Activated CD4-positive, alpha-beta T cell treated with anti-CD3 and anti-CD28 coated beads, Interleukin-2, amount 50 U/mL, for 4 hours (primary cell): ENCODE data around the gene KIAA0753.

ENCODE experiments used
- DNase-seq, 2 experiments: peaks; one replicate each; pipeline ENCODE4 v3.0.0-alpha.2; 2020

The KIAA0753 gene

DNA sequence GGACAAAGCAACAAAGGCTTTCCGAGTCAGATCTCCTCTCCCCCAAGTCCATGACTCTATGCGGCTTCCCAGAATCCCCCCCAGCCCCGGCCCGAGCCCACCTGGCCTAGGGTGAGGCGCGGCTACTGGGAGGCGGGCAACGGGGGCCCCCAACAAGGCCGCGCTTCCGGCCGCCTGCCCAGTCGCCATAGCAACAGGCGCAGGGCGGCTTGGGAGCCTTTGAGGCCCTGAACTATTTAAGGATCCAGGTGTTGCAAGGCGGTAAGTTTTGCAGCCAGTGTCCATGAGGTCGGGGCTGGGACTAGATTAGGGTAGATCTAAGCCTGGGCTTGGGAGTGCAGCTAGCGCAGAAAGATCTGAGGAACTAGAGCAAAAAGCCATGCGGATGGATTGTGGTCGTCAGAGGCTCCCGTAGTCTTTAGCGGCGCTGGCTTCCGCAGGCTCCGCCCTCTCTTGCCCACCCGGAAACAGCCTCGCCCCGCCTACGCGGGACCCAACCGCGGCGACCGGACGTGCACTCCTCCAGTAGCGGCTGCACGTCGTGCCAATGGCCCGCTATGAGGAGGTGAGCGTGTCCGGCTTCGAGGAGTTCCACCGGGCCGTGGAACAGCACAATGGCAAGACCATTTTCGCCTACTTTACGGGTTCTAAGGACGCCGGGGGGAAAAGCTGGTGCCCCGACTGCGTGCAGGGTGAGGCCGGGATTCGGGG, at the start of gene KIAA0753, which contains the start of gene TXNDC17:
Gene KIAA0753 (minus strand): TSS at position 176 of the 711 bp plus-strand sequence. CDS start 5,608 bp downstream, outside the sequence.
Gene TXNDC17 (plus strand): TSS at position 525 of the 711 bp plus-strand sequence. CDS start 23 bp downstream, at position 548.
- peak; percentile 78 to 80 for DNase-seq

DNA sequence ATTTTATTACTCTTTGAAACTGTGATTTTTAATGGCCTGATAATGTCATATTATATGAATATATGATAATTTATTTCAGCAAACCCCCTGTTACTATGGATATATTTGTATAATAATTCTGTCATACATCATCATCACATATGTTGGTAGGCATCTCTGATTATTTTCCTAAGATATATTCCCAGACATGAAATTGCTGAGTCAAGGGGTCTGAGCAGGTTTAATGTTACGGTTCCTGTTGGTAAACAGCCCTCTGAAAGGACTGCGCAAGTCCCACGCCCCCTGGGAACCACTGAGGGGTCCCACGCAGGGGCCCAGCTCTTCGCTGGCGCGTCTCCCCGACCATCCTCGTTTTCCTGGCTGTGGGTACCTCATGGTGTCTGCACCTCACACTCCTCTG, 48.4 kb upstream of the KIAA0753 start:
- DNase-seq: no peak

DNA sequence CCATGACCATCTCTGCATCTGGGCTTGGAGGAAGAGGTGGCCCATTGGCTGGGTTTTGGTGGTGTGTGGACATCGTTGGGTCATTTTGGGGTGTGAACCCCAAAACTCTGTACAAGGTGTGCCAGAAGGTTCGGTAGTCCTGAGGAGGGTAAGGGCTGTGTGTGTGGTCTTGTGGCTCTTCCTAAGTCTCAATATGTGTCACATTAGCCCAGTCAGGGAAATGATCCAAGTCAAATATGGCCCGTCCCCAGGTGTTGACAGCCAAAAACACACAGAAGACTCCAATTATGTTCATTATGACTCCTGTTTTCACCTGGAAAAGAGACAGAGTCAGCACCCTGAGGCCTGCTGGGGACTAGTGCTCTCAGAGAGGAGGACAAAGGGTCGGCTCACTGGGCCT, 45.5 kb upstream of the KIAA0753 start:
- DNase-seq: no peak

DNA sequence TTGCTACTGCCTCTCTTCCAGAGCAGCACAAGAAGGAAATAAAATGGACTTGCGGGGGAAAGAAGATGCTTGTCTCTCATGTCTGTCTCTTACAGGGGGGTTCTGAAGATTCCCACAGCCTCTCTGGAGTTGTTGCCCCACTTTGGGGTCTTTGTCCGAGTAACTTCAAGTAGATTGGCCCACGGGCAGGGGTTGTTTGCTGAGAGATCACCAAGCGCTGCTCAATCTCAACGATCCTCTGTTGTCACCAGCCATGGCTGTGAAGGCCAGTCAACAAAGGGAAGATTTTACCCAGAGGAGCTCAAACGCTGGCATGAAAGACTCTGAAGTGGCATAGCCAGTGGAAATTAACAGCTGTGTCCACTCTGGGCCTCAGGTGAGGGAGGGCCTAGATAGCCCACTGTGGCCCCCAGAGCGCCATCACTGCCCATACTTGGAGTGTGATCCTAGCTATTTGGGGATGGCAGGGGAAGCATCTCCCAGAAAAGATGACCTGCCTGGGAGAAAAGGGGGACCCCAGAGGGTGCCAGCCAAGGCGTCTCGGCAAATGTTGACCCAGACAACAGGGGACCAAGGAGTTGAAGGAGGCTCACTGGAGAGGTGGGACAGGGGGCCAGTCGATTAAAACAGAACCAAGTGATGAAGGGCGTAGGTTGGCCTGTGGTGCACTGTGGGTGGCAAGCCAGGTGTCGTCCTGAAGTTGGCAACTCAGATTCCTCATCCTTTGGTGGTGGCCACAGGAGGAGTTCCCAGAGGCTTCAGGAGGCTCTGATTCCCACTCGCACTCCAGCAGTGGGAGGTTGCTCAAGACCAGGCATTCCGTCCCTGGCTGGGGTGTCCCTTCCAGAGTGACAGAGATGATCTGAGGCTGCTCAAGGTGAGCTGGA, 44.6 kb upstream of the KIAA0753 start:
- DNase-seq: no peak

DNA sequence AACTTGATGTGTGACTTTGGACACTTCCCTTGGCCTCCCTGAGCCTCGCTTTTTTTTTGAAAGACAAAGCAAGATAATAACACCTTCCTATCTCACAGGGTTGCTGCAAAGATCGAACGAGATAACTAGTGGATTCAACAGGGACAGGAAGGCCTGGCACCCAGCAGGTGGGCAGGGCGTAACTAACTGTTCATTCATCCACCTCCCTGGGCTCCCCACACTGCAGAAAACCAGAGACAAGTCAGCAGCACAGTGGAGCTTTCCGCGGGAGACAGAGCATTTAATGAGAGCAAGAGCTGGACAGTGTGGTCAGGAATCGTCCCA, 43.9 kb upstream of the KIAA0753 start:
- no peak for DNase-seq

DNA sequence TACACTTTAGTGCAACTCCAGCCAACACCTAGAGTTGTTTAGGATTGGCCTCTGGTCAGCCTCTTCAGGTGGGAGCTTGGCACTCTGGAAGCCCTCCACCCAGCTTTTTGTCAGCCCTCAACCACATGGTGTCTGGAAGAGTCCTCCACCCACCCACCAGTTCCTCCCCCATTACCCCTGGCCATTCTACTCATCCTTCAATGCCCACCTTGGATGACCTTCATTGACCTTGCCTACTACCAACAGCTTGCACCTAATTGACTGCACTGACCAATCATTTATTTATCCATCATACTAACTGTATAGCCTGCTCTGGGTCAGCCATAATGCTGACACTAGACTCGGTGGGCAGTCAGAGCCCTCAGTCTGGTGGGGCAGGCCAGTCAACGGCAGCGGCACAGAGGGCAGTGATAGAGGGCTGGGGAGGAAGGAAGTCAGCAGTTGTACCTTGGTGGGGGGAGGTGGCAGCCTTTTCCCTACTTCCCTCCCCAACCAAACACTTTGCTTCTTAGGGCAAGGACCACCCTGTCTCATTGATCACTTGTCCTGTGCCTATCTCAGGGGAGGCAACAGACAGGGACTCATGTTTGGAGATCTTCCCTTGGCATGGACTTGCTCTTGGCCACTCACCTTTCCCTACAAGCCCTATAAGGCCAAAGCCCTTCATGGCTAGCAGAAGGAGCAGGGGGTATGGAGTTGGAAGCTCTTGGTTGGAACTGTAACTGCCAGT, 43.4 kb upstream of the KIAA0753 start:
- no peak for DNase-seq

DNA sequence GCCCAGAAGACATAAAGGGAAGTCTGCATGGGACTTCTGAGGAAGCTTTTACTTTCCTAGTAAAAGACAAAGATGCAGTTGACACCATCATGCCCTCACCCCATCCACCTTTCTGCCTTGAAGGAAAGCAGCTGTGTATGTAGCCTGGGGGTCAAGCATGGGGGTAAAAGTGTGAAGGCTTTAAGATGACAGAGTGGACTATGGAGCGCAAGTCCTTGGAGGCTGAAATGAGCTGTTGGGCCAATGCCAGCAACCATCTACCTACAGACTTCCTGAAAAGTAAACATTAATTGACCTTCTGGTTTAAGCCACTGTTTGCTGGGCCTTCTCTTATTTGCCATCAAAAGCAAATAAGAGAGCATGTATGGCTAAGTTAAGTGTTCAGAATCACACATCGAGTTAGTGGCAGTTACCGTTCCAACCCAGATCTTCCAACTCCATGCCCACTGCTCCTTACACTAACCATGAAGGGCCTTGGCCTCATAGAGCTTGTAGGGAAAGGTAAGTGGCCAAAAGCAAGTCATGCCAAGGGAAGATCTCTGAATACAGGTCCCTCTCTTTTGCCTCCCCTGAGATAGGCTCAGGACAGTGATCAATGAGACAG, 42.7 kb upstream of the KIAA0753 start:
- DNase-seq: no peak

DNA sequence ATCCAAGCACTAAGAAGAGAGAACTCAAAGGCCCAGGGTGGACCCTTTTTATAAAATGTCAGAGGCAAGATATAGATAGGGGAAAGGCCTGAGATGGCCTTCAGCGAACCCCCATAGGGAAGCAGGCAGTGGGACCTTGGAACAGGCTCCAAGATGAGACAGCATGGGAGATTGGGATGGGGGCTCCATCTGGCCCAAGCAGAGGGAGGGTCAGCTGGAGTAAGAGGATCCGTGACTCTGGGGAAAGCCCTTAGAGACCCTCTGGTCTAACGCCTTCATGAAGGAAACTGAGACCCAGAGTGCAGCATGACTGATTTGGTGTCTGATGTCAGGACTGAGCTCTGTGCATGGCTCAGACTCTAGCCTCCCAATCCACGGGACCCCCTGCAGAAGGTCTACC, 41.8 kb upstream of the KIAA0753 start:
- no peak for DNase-seq

DNA sequence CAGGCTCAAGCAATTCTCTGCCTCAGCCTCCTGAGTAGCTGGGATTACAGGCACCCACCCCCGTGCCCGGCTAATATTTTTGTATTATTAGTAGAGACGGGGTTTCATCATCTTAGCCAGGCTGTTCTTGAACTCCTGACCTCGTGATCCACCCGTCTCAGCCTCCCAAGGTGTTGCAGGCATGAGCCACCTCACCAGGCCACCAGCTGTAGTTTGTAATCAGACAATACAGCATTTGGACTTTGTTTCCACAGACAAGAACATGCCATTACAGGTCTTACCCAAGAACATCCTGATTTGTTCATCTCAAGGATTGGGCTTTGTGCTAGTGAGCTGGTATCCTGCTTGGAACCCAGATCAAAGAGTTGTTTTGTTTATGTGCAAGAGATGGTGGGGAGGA, 41.2 kb upstream of the KIAA0753 start:
- no peak for DNase-seq

DNA sequence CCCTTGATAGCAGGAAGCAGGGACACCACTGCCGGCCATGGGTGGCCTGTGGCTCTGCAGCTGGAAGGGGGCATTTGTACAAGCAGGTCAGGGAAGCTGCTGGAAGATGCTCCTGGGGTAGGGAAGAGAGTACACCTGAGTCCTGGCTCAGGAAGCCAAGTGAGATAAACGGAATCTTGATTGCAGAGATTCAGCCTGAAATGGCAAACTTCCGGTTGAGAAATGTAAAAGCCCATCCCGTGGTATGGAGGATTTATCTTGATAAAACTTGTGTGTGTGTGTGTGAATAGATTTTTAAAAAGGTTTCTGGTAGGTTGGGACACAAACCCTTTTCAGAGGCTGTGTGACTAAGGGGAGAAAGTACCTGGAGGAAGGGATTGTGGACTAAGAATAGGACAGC, 40.7 kb upstream of the KIAA0753 start:
- DNase-seq: no peak

DNA sequence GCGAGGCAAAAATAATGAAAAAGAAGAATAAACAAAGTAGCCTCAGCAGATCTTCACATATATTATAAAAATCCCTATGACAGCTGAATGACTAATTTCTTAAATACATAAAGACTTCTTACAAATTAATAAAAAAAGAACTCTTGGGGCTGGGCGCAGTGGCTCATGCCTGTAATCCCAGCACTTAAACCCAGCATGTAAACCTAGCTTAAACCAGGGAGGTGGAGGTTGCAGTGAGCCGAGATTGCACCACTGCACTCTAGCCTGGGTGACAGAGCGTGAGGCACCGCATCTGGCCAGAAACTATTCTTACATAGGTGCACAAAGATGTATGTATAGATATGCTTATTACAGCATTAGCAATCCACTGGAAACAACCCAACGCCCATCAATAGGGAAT, 38.7 kb upstream of the KIAA0753 start:
- no peak for DNase-seq

DNA sequence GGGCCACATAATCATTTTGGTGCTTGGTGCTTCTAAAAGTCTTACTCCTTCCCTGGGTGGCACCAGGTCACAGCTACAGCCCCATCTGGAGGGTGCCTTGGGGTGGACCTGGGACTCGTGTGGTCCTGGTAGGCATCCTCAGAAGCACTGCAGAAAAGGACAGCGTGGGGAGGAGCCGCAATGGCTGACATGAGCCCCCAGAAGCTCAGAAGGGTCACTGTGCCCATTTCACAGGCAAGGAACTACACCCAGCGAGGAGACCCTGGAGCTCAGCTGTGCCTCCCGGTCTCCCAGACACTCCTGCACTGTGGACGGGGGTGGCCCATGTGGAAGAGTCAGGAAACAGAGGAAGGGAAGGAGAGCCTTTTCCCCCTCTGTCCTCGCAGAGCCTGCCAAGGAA, 37.4 kb upstream of the KIAA0753 start:
- DNase-seq: no peak

DNA sequence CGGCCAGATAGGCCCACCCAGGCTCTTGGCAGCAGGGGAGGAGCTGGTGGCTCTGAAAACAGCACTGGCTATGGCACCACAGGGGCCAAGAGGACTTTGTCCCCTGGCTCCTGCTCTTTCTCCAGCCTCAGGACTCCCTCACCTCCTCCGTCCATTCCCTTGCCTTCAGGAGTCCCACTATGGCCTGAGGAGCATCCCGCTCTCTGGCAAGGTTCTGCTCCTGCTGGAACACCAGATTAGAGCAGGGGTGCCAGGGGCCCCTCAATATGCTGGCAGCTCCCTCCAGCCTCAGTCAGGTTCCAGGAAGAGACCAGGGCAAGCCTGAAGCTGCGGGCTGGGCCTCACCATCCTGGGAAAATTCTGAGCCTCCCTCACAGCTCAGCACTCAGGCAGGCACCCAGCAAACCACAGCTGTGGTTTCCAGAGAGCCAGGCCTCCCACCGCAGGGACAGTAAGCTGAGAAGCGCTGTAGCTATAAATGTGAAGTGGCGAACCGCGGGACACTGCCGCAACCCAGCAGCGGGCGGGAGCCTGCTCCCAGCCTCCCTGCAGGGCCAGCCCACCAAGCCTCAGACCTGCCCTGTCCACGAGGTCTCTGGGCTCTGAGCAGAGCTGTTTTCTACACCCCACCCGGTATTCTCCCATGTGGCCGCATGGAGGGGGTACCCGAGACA, 36.8 kb upstream of the KIAA0753 start:
- DNase-seq: no peak

DNA sequence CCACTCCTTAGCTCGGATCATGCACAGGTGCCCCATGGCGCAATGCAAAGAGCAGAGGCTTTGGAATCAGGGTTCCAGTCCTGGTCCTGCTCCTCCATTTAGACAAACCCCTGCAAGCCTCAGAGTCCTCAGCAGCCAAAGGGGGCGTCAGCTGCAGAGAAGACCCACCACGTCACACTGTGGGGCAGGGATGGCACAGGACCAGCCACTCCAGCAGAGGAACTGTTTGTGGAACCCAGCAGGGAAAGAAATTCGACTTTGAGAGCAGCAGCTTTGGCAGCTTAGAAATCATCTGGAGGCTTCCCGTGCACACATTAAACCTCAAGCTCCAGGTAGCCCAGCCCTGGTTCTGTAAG, 36.3 kb upstream of the KIAA0753 start:
- DNase-seq: no peak

DNA sequence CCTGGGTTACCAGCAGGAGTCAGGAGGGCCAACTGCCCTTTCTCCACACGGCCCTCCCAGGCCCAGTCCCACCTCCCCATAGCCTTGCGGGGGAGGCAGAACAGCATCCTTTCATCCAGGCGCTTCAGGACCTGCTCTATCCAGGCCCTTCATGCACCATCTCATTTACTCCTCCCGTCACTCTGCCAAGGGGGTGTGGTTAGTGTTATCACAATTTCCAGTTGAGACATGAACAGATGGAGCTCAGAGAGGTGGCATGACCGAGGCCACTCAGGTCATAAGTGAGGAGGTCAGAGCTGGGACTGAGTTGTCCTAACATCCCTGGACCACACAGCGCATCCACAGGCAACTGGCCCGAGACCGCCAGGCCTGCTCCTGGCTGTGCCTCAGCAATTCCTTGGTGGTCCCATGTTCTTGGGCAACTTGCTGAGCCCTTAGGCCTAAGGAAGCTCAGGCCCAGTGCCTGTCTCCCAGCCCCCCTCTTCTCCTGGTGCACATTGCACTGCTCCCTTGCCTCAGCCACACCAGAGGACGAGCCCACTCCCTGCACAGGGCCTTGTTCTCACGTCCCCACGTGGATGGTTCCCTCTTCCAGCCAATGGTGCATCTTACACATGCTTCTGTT, 34.8 kb upstream of the KIAA0753 start:
- DNase-seq: no peak

DNA sequence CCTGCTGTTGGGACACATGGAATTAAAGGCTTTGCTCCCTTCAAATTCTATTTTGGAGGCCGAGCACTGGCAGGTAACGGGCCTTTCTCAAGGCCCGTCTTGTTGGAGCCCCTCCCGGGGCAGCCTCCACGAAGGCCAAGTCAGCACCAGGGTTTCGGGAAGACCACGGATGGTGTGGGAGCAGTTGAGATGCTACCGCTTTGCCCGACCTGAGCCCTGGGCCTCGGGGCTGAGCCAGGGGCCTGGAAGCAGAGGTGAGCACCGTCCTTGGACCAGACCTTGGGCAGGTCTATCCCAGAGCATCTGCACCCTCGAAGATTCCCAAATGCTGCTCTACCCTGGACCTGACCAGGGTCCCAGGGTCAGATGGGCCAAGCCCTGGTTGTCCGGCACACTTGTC, 34.1 kb upstream of the KIAA0753 start:
- DNase-seq: no peak

DNA sequence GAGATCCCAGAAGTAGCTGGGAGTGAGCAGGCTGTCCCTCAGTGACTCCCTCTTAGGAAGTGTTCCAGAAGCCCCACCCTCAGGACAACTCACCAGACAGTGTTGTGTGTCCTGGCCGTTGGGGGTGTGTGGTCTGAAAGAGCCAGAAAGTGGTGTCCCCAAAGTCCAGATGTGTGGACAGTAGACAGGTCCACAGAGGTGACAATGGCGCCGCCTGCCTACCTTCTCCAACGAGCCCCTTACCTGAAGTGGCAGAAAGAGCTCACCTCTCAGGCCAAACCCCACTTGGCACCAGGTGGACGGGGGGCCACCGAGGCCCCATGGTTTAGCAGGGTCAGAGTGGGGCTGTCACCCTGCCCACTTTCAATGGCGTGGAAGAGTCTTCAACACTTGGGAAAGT, 30.9 kb upstream of the KIAA0753 start:
- DNase-seq: no peak

DNA sequence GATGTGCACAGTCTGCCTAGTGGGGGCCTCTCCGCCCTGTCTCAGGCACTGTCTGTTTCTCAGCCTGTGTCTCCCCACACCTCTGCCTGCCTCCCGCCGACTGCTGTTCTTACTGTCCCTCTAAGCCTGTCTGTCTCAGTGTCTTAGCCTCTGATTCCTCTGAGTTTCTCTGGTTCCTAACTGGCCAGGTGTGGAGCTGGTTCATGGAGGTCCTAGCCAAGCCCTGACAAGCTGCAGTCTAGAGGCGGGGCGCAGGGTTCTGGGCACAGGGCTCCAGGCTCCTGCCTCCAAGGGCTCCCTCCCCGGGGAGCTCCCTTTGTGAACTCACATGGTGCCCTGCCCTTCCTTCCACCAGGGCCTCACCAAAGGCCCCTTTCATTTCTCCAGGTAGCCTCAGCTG, 30.5 kb upstream of the KIAA0753 start:
- no peak for DNase-seq

DNA sequence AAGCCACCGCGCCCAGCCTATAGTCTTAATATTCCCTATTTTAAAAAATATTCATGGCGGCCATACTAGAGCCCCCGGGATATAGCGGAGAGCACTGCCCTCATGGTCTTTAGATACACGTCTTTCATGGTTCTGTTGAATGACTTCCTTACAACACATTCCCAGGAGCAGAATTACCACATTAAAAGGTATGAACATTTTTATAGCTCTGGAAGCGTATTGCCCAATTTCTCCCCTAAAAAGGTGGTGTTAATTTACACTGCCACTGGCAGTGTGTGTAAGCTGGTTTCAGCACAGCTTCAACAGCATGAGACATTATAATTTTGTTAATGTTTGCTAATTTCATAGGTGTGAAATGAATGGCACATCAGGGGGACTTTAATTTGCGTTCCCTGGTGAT, 30.1 kb upstream of the KIAA0753 start:
- DNase-seq: no peak

DNA sequence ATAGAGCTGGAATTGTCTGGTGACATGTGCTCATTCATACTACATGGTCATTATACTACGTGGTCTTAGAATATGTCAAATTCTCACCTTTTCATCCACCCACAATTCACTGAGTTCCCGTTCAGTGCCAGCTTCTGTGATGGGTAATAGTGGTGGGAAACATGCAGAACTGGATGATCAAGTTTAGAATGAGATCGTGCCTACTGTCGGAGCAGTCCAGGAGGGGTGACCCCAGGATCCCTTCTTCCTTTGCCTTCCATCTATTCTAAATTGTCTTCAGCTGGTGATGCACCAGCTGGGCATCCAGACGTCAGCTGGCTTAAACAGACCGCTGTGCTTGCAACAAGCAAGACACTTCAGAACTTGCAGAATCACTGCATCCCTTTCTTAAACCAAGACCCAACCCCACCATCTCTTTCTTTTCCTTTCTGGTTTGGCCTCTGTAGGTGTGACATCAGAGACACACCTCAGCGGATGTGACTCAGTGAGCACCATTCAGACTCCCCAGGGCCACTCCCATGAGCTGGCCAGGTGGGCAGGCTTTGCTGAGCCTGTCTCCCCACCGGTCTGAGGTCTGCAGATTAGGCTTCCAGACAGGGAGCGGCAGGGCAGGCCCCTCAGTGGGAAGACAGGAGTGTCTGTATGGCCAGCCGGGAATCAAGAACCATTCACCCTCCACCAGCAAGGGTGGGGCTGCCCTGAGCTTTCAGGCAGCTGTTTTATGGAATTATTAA, 29.1 kb upstream of the KIAA0753 start:
- DNase-seq: no peak

DNA sequence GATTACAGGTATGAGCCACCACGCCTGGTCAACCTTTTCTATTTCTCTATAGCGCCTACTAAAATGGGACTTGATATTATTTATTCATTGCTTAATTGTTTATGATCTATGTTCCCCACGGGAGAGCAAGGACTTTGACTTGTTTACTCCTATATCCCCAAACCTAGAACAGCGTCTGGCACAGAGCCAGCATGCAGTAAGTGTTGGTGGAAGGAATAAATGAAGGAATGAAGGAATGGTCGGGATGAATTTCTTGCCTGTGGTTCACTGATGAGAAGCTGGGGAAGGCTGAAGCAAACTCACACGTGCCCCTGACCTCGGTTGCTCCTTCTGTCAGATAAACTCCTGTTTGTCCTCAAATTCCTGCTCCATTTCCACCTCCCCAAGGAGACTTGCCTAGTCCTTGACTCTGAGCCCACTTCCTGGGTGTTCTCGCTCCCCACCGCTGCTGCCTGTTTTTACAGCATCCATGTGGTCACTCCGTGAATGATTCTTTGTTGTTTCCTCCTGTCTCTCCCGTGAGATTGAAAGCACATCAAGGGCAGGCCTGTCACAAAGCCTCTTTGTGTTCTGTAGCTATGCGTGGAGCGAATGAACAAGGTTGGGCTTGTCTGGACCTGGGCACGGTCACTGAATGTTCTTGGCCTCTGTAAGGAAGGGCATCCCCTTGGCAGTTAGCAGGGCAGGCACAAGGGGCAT, 28.4 kb upstream of the KIAA0753 start:
- no peak for DNase-seq
